Neural cell (in vitro differentiated cells): ENCODE results near the gene IDS.
"Not testable (repeated sequence)": the region's sequence is repeated elsewhere in the genome, so short reads cannot be mapped to it uniquely, and the experiment has no call there.

Experiments
- EP300 ChIP-seq: fragments of 450-650 bp; conservative IDR thresholded peaks from 2 replicates; pipeline ENCODE4 v1.6.1; 2014; ENCODE audit warnings: antibody characterized with exemption, mild to moderate bottlenecking, moderate library complexity; ENCODE audit not compliant: poor library complexity, severe bottlenecking
- EZH2 ChIP-seq: fragments of 200-600, 300-800 bp; shearing (Covaris generic), sonication (generic); IDR thresholded peaks from 2 replicates; pipeline ENCODE4 v1.6.1; 2014; ENCODE audit warnings: antibody characterized with exemption, low read length, borderline replicate concordance, mild to moderate bottlenecking; ENCODE audit not compliant: insufficient read depth, poor library complexity, severe bottlenecking
- POLR2AphosphoS5 ChIP-seq: IDR thresholded peaks from 2 replicates; pipeline ENCODE4 v1.6.1; 2012
- TF ChIP-seq, protein P1 (sequence below): fragments of 450-650 bp; IDR thresholded peaks from 2 replicates; pipeline ENCODE4 v1.5.1; 2014; ENCODE audit warnings: antibody characterized with exemption, mild to moderate bottlenecking, moderate library complexity; ENCODE audit not compliant: poor library complexity, severe bottlenecking

DNA sequence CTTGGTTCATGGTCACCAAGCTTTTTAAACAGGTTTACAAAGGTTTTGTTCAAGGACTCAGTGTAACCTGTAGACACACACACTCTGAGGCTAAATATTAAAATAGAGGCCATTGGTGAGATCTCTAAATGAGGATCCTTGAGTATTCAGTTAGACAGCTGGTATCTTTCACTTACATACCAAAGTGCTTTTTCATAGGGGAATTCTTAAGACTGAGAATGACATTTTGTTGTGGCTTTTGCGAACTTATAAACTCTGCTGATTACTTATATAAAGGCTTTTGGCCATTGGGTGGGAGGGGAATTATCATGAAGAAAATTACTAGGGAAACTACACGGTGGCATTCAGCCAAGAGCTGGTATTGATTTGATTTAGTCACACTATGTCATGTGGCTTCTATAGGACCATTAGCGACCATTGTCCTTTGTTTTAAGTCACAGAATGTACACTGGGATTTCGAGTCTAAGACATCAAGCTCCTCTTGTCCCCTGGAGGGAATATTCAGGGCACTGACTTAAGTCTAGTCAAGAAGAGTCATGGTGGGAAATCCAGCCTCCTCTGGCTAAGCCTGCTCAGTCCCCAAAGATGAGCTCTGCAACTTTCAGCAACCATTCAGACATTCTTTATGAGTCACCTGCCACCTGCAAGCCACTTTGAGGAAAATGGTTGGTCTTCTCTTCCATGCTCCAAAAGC lies 46.3 kb upstream of the IDS start:
- not testable (repeated sequence) for TF ChIP-seq EP300, EZH2, POLR2AphosphoS5
- TF ChIP-seq, protein P1, sequence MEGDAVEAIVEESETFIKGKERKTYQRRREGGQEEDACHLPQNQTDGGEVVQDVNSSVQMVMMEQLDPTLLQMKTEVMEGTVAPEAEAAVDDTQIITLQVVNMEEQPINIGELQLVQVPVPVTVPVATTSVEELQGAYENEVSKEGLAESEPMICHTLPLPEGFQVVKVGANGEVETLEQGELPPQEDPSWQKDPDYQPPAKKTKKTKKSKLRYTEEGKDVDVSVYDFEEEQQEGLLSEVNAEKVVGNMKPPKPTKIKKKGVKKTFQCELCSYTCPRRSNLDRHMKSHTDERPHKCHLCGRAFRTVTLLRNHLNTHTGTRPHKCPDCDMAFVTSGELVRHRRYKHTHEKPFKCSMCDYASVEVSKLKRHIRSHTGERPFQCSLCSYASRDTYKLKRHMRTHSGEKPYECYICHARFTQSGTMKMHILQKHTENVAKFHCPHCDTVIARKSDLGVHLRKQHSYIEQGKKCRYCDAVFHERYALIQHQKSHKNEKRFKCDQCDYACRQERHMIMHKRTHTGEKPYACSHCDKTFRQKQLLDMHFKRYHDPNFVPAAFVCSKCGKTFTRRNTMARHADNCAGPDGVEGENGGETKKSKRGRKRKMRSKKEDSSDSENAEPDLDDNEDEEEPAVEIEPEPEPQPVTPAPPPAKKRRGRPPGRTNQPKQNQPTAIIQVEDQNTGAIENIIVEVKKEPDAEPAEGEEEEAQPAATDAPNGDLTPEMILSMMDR: not testable (repeated sequence)
